DOHH2 (cell line): ENCODE results near the gene PAQR9.

Experiments used
- H3F3A ChIP-seq: fragments of 200-600 bp; sonication (generic), shearing (Covaris generic); 2 replicates; pipeline ENCODE4 v1.6.0; 2016; ENCODE audit warnings: antibody characterized with exemption, mild to moderate bottlenecking; ENCODE audit not compliant: control insufficient read depth, insufficient read depth
- H3K27ac ChIP-seq: fragments of 200-600 bp; sonication (generic); 2 replicates; pipeline ENCODE4 v1.5.1; 2014; ENCODE audit warnings: low read depth, mild to moderate bottlenecking, low read length, moderate library complexity
- H3K27me3 ChIP-seq: fragments of 200-600 bp; sonication (generic); 2 replicates; pipeline ENCODE4 v1.6.1; 2014; ENCODE audit warnings: mild to moderate bottlenecking, low read length, mixed read lengths; ENCODE audit not compliant: control insufficient read depth
- H3K36me3 ChIP-seq: fragments of 200-600 bp; sonication (generic); 2 replicates; pipeline ENCODE4 v1.6.1; 2014; ENCODE audit warnings: mild to moderate bottlenecking, low read length, moderate library complexity, mixed read lengths; ENCODE audit not compliant: control insufficient read depth
- H3K4me1 ChIP-seq: fragments of 200-600 bp; sonication (generic); 2 replicates; pipeline ENCODE4 v1.6.1; 2014; ENCODE audit warnings: mild to moderate bottlenecking, low read length, mixed read lengths; ENCODE audit not compliant: control insufficient read depth
- H3K4me2 ChIP-seq: fragments of 200-600 bp; sonication (generic); 2 replicates; pipeline ENCODE4 v1.6.0; 2014; ENCODE audit warnings: mild to moderate bottlenecking, low read length, moderate library complexity
- H3K4me3 ChIP-seq: fragments of 200-600 bp; sonication (generic); 2 replicates; pipeline ENCODE4 v1.5.1; 2014; ENCODE audit warnings: mild to moderate bottlenecking, low read length, mixed read lengths
- H3K79me2 ChIP-seq: fragments of 200-600 bp; sonication (generic); 2 replicates; pipeline ENCODE4 v1.6.1; 2014; ENCODE audit warnings: mild to moderate bottlenecking, low read length, mixed read lengths; ENCODE audit not compliant: control insufficient read depth
- H3K9me2 ChIP-seq: fragments of 200-600 bp; sonication (generic); replicated peaks from 2 replicates; pipeline ENCODE4 v1.6.1; 2014; ENCODE audit warnings: mild to moderate bottlenecking, low read length, mixed read lengths; ENCODE audit not compliant: control insufficient read depth
- H3K9me3 ChIP-seq: fragments of 200-600 bp; sonication (generic); 2 replicates; pipeline ENCODE4 v1.6.1; 2014; ENCODE audit warnings: antibody characterized with exemption, low read length, mixed read lengths; ENCODE audit not compliant: control insufficient read depth, insufficient read depth
- H4K20me1 ChIP-seq: fragments of 200-600 bp; sonication (generic); 2 replicates; pipeline ENCODE4 v1.6.0; 2014; ENCODE audit warnings: low read depth, mild to moderate bottlenecking, antibody characterized with exemption, low read length, moderate library complexity; ENCODE audit not compliant: control insufficient read depth, insufficient read depth
- CTCF ChIP-seq: fragments of 200-600 bp; sonication (generic); IDR thresholded peaks from one replicate; pipeline ENCODE4 v1.5.1; 2014; ENCODE audit warnings: antibody characterized with exemption, mild to moderate bottlenecking, low read depth, low read length; ENCODE audit not compliant: poor library complexity, severe bottlenecking
- EZH2phosphoT487 ChIP-seq: fragments of 200-600 bp; sonication (generic); IDR thresholded peaks from 2 replicates; pipeline ENCODE4 v1.6.1; 2017; ENCODE audit warnings: borderline replicate concordance, mild to moderate bottlenecking, antibody characterized with exemption, low read length, moderate library complexity, mixed read lengths

The PAQR9 gene

GRCh38 chr3:142915636-142916035 is 47.8 kb downstream of the PAQR9 start:
- Histone ChIP-seq H3K9me3 (no peaks in the 10 kb centered on the region), H3K27ac (no peak overlapping the region), H3F3A (no peaks in the 10 kb centered on the region), H3K4me3 (no peak overlapping the region), H3K4me1 (no peaks in the 10 kb centered on the region), H3K9me2 (no peaks in the 10 kb centered on the region), H3K4me2 (no peak overlapping the region), H4K20me1 (no peaks in the 10 kb centered on the region), H3K36me3 (no peaks in the 10 kb centered on the region), H3K79me2 (no peaks in the 10 kb centered on the region), H3K27me3 (no peaks in the 10 kb centered on the region; the same call in none of the 2 replicates)
- no peak for TF ChIP-seq EZH2phosphoT487
- no peak for TF ChIP-seq CTCF

- TF ChIP-seq CTCF: no peak
- TF ChIP-seq EZH2phosphoT487: no peak
- no peaks in the 10 kb centered on the region for H3K9me3 ChIP-seq
- no peak overlapping the region for H3K27ac ChIP-seq
- H3K4me2 ChIP-seq: no peak overlapping the region
- no peak overlapping the region for H3K4me3 ChIP-seq
- no peaks in the 10 kb centered on the region; the same call in none of the 2 replicates for H3K27me3 ChIP-seq
- H3K4me1 ChIP-seq: no peaks in the 10 kb centered on the region
- H3K36me3 ChIP-seq: no peaks in the 10 kb centered on the region
- no peaks in the 10 kb centered on the region for H3F3A ChIP-seq
- H4K20me1 ChIP-seq: no peaks in the 10 kb centered on the region
- no peaks in the 10 kb centered on the region for H3K79me2 ChIP-seq
- H3K9me2 ChIP-seq: no peaks in the 10 kb centered on the region
These were observed 49.1 kb downstream of the PAQR9 start for GRCh38 chr3:142914286-142914811.

- H4K20me1 ChIP-seq: no peaks in the 10 kb centered on the region
- H3K79me2 ChIP-seq: no peaks in the 10 kb centered on the region
- H3K9me3 ChIP-seq: no peaks in the 10 kb centered on the region
- H3K27me3 ChIP-seq: no peaks in the 10 kb centered on the region; the same call in none of the 2 replicates
- H3K4me2 ChIP-seq: no peak overlapping the region
- no peak overlapping the region for H3K27ac ChIP-seq
- H3K4me3 ChIP-seq: no peak overlapping the region
- H3K9me2 ChIP-seq: no peaks in the 10 kb centered on the region
- H3K4me1 ChIP-seq: no peaks in the 10 kb centered on the region
- H3F3A ChIP-seq: no peaks in the 10 kb centered on the region
- TF ChIP-seq CTCF: no peak
- no peak for TF ChIP-seq EZH2phosphoT487
- no peaks in the 10 kb centered on the region for H3K36me3 ChIP-seq
These were observed 50.0 kb downstream of the PAQR9 start for GRCh38 chr3:142913432-142913831.
